CD4-positive, alpha-beta T cell treated with Interleukin-12 subunit alpha and Interleukin-12 subunit beta, for 1 hour (primary cell): ENCODE measurements around the gene SDK1.
"Not testable (repeated sequence)": the region's sequence is repeated elsewhere in the genome, so short reads cannot be mapped to it uniquely, and the experiment has no call there.

Source experiments
- DNase-seq: peaks from one replicate; pipeline ENCODE4 v3.0.0-alpha.2; 2020

SDK1 gene

DNA sequence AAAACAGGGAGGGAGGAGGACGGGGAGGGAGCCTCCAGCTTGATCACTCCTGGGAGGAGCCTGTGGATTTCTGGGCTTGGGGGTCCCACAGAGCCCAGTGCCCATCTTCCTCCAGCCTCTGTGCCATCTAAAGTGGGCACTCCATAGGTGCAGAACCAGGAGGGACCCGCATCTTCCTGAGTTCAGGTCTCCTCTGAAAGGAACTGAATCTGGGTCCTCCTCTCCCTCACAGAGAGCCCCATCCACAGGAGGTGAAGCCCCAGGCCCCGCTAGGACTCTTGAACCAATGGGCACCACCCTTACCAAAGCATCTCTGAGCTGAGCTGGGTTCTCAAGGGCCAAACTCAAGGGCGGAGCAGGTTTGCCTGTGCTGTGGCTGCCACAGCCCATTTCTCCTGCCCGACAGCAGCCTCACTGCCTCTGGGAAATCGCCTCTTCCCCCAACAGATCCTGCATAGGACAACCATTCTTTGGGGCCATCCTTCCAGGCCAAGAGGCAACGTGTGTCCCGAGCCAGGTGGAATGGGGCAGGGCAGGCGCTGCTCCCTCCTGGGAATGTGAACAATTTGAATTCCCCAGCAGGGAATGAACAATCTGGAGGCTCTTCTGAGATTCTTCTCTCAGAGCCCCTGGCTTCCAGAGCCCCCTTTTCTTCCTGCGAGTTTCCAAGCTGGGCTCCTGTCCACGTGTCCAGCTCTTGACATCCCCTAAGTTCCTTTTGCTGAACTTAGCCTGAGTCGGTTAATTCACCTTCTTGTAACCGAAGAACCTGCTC is 970.1 kb downstream of the SDK1 start:
- DNase-seq: no peak

DNA sequence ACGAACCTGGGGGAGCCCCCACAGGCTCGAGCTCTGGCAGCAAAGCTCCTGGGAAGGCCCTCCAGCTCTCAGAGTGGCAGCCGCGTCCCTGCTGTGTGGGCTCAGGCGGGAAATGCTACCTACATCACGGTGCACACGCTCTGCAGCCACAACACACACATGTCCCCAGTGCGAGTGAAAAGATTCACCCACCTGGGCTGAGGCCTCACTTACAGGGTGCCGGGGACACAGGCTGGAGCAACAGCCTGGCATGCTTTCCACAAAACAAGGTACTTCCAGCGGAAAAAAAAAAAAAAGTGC is 970.6 kb downstream of the SDK1 start:
- DNase-seq: no peak

DNA sequence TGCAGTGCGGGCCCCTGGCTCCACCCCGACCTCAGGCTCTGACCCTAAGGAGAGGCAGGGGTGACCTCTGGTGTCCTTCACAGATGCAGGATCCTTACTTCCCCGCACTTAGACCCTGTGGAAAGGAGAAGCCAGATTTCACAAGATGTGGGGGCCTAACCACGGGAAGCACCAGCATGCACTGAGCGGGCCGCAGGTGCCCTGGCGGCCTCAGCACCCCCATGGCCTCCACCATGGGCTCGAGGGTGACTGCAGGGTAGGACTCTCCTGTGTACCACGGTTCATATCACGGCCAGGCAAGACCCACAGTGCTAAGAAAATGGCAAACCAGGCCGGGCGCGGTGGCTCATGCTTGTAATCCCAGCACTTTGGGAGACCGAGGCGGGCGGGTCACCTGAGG is 971.1 kb downstream of the SDK1 start:
- DNase-seq: no peak

DNA sequence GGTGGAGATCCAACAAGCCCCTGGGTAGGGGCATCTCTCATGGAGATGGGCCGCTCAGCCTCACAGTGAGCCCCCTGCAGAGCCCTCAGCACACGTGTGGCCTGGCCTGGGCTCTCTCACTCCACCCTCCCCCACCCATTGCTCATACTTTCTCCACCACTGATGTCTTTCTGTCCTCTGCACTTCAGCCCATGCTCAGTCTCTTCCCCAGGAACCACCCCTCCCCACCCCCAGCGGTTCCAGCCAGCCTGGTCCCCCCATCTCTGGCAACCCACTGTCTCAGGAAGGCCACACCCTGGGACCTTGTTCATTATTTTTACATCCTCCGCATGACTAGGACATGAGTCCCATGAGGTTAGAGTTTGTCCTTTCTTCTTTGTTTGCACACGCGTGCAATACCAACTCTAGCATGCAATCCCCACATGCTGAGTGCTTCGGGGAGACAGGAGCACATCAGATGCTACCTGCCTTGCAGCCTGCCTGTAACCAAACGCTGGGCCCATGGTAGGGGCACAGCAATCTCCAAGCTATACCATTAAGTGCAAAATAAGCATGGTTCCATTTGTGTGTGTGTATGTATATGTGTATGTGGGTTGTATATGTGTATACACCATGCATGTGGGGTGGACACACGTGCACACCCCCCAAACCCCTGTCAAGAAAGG is 972.6 kb downstream of the SDK1 start:
- DNase-seq: no peak

DNA sequence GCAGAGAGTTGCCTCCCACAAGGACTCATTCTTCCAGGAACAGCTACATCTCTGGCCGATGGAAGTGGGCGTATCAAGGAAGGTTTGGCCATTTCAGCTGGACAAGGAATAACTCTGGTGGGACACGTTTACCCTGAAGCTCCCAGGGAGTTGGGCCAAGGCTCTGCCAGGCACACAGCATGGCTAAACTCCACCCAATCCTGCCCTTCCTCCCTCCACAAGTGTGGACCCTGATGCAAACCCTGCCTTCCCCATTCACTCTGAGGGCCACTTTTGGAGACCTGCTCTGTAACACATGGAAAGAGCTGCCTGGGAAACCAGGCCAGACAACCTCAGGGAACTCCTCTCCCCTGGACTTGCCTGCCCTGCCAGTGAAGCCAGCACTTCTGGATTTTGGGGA is 973.2 kb downstream of the SDK1 start:
- no peak for DNase-seq

DNA sequence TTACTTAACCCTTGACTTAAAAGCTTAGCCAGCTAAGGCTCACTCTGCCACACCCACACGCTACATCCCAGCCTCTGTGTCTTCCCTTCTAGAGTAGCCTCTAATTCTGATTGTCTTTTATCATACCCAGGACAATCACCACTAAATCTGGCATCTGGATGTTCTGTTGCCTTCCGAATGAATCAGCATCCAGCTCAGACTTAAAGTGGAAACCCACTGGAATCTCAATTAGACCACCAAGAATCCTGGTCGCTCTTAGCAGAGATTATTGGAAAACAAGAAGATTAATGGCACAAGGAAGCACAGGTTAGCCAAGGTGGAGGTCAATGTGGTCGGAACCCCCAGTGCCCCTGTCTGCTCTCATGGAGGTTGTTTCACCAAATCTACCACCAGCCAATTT is 976.9 kb downstream of the SDK1 start:
- DNase-seq: no peak

DNA sequence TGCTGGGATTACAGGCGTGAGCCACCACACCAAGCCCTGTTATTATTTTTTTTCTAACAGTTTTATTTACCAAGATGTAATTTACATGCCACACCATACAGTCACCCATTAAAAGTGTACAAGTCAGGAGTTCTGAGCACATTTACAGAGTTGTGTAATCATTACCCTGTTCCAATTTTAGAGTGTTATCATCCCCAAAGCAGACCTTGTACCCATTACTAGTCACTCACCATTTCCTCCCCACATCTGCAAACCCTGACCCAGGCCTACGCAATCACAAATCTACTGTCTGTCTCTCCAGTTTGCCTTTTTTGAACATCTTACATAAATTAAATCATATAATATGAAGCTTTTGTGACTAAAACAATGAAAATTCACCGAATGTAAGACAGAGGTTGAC is 978.2 kb downstream of the SDK1 start:
- no peak for DNase-seq

DNA sequence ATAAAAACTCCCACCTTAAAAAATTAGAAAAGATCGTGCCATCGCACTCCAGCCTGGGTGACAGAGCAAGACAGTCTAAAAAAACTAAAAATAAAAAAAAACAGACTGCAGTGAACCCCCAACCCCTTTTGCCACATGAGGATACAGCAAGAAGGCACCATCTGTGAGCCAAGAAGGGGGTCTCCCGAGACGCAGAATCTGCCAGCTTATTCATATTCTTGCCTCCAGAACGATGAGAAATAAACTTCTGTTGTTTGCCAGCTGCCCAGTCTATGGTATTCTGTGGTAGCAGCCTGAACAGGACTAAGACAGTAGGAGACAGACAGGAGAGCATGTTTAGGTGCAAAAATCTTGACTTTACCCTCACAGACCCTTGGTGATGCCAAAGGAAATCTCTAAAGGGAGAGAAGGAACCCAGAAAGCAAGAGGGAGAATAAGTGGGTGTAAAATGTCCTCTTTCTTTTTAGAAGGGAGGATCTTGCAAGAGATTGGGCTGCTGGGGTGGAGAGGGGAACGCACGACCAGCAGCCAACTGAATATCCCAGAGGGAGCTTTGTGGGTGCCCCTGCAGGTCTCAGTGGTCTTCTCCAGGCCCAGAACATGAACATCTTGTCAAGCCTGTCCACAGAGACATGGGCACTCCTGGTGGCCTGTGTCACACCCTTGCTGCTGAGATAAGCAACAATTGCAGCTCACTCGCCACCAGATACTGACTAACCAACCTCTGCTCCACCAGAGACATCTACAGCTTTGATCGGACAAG is 980.4 kb downstream of the SDK1 start:
- DNase-seq: no peak

DNA sequence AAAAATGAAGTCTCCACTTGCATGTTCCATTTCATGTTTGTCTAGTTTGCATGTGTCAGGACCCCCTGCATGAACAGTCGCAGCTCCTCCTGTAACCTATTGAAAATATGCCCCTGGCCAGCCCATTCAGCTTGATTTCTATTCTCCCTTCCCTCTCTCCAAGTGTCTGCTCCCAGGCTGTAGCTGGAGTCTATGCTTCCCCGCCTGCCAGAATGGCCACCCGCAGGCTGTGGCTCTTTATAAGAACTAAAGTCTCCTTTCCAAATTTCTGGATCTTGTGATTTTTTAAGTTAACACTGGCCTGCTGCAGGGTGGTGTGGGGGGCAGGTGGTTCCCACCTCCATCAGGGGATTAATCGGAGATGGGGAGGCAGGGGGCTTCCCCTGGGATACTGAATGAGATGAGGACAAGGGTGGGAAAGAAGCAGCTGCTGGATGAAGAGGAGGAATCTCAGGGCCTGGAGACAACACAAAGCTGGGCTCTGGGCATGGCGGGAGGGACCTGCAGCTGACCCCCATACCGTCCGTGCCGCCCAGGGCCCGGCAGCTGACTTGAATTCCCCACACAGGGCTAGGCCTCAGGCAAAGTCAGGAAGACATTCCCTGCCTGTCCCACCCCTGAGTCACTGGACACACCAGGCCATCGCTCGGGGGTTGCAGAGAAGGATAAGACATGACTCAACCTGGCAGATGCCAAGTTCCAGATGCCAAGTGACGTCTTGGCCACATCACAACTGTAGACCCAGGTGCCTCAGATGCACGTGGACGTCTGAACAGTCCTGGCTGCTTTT is 981.6 kb downstream of the SDK1 start:
- DNase-seq: no peak

DNA sequence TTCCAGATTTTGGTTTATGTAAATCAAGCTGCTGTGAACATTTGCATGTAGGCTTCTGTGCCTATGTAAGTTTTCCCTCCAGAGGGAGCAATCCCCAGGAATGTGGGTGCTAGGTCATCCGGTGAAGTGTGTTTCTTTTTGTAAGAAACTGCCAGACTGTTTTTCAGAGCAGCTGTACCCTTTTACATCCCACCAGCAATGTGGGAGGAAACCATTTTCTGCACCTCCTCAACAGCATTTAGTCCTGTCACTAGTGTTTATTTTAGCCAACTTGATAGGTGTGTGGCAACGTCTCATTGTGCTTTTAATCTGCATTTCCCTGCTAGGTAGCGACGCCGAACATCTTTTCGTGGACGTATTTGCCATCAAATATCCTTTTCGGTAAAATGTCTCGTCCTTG is 985.3 kb downstream of the SDK1 start:
- DNase-seq: no peak

DNA sequence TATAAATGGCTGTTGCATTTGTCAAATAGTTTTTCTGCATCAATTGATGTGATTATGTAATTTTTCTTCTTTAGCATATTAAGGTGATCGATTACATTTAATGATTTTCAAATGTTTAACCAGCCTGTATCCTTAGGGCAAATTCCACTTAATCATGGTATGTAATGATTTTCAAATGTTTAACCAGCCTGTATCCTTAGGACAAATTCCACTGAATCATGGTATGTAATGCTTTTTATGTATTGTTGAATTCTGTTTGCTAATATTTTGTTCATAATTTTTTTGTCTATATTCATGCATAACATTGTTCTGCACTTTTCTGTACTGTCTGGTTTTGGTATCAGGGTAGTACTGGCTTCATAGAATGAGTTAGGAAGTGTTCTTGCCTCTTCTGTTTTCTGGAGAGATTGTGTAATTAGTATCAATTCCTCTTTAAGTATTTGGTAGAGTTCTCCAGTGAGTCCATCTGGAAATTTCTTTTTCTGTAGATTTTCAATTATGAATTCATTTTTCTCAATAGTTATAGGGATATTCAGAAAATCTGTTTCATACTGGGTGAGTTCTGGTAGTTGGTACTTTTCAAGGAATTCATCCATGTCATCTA is 987.8 kb downstream of the SDK1 start:
- DNase-seq: no peak

DNA sequence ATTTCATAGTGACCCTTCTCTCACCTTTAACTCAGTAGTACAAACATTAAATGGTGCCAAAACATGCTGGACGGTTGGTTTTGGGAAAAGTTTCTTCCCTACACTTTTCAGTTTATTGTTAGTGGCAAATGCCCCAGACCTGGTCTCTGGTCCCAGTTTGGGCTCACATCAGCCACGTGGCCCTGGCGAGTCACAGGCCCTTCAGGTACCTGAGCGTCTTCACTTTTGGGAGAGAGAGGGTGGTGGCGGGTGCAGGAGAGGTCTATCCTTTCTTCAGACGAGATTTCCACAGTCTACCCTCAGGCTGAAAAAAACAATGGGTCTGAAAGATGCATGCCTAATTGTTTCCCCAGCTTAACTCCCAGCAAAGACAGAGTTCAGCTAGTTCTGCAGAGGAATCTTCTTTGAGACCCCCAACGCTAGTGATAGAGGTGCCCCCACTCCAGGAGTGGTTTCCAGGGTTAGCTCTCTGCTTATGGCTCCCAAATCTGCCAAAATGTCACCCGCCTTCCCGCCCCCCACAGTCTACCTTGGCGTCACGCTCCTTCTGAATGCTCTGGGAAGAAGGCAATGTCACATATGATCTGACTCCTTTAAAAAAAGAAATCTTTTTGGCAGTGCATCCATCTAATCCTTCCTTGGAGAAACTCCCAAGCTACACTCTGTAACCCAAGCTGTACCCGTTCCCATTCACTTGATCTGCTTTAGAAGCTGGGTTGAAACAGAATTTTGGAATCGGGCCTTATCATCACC is 996.3 kb downstream of the SDK1 start:
- DNase-seq: no peak

DNA sequence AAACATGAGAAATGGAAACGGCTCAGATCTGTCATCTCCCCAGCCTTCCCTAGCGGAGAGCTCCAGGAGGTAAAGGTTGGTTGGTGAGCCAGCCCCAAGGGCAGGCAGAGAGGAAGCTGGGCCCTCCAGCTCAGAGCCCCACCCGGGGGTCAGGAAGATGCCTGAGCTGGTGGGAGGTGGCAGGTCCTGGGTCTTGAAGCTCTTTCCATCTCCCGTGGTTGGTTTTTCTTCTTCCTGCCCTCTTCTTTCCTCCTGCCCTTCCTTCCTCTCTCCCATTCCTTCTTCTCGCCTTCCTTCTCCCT is 996.8 kb downstream of the SDK1 start:
- no peak for DNase-seq

DNA sequence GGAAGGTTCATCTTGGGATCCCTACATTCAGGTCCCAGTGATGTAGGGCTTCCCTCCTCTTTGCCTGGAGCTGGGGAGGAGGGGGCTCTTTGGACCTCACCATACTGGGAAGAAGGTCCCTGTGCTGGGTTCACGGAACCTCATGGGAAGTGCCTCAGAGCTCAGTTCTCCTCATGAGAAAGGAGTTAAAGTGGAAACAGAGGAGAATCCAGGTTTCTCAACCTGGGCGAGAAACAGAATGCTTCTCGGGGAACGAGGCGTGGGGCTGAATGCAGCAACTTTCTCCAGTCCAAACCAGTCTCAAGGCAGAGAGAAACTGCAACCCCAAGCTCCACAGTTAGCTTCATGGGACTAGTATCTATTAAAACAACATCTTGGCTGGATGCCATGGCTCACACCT is 998.4 kb downstream of the SDK1 start:
- DNase-seq: no peak

DNA sequence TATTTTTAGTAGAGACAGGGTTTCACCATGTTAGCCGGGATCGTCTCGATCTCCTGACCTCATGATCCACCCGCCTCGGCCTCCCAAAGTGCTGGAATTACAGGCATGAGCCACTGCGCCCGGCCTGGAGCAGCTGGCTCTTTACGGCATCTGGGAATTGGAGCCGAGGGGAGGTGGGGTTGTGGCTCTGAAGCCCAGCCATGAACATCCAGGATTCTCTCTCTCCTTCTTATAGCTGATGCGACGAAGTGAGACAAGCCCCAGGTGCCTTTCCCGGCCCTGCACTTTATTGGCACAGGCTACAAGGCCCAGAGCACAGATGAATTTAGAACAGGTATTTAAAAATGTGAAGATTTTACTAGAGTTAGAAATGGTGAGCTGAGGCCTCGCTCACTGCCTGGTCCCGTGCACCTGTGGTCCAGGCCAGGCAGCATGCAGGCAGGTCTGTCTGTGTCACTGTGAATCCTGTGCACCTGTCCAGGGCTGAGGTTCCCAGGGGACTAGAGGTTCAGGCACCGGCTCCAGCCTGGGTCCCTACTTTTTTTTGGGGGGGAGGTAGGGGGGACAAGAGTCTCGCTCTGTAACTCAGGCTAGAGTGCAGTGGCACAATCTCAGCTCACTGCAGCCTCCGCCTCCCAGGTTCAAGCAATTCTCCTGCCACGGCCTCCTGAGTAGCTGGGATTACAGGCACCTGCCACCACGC is 1001.3 kb downstream of the SDK1 start:
- no peak for DNase-seq

DNA sequence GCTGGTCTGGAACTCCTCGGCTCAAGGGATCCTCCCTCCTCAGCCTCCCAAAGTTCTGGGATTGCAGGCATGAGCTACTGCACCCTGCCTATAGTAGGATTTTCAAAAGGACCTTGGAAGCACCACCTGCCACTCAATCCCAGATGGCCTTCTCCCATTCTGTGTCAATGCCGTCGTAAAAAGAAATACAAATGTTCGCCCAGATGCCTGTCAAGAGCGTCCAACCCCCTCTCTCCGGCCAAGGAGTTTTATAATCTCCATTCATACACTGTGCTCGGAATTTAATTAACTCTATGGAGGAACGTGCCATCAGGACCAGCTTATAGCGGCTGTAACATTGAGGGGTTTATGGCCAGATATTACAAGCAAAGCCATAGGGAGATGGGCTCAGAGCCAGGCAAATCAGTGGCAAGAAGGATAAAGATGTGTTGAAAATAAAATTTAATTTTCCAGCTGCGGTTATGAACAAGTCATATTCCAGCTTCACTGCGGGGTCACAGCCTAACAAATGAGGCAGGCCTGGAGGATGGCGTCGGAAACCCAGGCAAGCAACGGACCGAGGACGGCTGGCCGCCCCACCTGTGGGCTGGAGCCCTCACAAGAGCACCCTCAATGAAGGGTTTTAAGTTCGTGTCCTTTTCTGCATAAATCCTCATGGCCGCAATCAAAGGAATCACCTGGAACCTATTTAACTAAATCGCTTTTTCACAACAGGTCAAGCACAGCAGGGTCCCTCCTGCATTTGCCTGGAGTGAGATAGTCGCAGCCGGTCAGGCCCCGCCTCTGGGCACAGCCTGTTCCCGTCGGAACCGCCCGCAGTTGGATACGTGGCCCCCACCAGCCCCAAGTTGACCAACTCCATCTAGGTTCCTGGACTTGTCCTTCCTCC is 1006.5 kb downstream of the SDK1 start:
- DNase-seq: no peak

DNA sequence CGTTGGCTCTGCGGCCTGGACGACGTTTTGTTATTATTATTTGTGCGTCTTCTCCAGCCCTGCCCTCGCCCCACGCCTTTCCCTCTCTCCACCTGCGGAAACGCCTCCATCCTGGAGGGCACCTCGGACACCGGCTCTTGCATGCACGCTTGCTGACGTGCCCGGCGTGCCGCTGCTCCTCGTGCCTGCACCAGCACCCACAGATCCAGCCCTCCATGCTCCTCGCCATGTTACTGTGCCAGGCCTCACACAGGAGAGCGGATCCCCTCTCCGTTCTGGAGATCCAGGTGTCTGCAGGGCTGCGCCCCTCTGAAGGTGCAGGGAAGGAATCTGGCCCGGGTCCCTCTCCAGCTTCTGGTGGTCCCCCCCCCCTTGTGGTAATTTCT is 1007.1 kb downstream of the SDK1 start:
- no peak for DNase-seq

DNA sequence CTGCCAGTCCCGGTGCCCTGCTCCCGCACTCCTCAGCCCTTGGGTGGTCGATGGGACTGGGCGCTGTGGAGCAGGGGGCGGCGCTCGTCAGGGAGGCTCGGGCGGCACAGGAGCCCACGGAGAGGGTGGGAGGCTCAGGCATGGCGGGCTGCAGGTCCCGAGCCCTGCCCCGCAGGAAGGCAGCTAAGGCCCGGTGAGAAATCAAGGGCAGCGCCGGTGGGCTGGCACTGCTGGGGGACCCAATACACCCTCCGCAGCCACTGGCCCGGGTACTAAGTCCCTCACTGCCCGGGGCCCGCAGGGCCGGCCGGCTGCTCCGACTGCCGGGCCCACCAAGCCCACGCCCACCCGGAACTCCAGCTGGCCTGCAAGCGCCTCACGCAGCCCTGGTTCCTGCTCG is 1012.9 kb downstream of the SDK1 start:
- DNase-seq: not testable (repeated sequence)

DNA sequence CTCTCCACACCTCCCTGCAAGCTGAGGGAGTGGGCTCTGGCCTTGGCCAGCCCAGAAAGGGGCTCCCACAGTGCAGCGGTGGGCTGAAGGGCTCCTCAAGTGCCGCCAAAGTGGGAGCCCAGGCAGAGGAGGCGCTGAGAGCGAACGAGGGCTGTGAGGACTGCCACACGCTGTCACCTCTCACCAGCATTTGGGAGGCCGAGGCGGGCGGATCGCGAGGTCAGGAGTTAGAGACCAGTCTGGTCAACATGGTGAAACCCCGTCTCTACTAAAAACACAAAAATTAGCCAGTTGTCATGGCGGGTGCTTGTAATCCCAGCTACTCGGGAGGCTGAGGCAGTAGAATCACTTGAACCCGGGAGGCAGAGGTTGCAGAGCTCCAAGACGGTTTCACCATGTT is 1013.3 kb downstream of the SDK1 start:
- not testable (repeated sequence) for DNase-seq
